Fibroblast of lung (primary cell): Measurements from ENCODE around the gene EEF1AKMT3. TPM values are rescaled to one million over a fixed set of nuclear protein-coding genes. Genes with fewer than 3 reads are reported as not detected.

ENCODE experiments used
- DNase-seq, 2 donors: peaks; one replicate each; pipeline versions ENCODE4 v3.0.0 to v3.0.0-alpha.2; 2010; ENCODE audit warnings: low read depth in 2 of 2
- H2AFZ ChIP-seq: 2 replicates; pipeline ENCODE4 v1.5.1; 2012; ENCODE audit warnings: low read length, control low read depth, inconsistent platforms
- H3K27ac ChIP-seq: 2 replicates; pipeline ENCODE4 v1.5.1; 2011; ENCODE audit warnings: low read length, control low read depth; ENCODE audit not compliant: insufficient read depth
- H3K27me3 ChIP-seq: 2 replicates; pipeline ENCODE4 v1.5.1; 2011; ENCODE audit warnings: mild to moderate bottlenecking, low read length; ENCODE audit not compliant: control insufficient read depth, insufficient read depth
- H3K36me3 ChIP-seq: 2 replicates; pipeline ENCODE4 v1.5.1; 2011; ENCODE audit warnings: low read length; ENCODE audit not compliant: control insufficient read depth, insufficient read depth
- H3K4me1 ChIP-seq: 2 replicates; pipeline ENCODE4 v1.5.1; 2011; ENCODE audit warnings: low read length; ENCODE audit not compliant: control insufficient read depth, insufficient read depth; ENCODE audit errors: extremely low read depth
- H3K4me2 ChIP-seq: 2 replicates; pipeline ENCODE4 v1.5.1; 2011; ENCODE audit warnings: low read length, control low read depth; ENCODE audit not compliant: insufficient read depth; ENCODE audit errors: extremely low read depth
- H3K4me3 ChIP-seq, 4 experiments: fragments of 200-600 bp in 1 of 4; sonication (generic) in 1 of 4; replicated peaks in 1 of 4; 2 replicates each; pipeline ENCODE4 v1.5.1; 2011 to 2016; ENCODE audit warnings: low read length in 4 of 4, low read depth in 3 of 4, mild to moderate bottlenecking in 3 of 4, control low read depth in 2 of 4, inconsistent platforms in 1 of 4, mixed read lengths in 1 of 4; ENCODE audit not compliant: insufficient read depth in 1 of 4; ENCODE audit errors: control extremely low read depth in 1 of 4
- H3K79me2 ChIP-seq: 2 replicates; pipeline ENCODE4 v1.5.1; 2012; ENCODE audit warnings: mild to moderate bottlenecking, low read length, inconsistent platforms; ENCODE audit not compliant: control insufficient read depth, insufficient read depth
- H3K9ac ChIP-seq: 2 replicates; pipeline ENCODE4 v1.5.1; 2011; ENCODE audit warnings: mild to moderate bottlenecking, low read length, control low read depth; ENCODE audit not compliant: insufficient read depth
- H3K9me3 ChIP-seq: 2 replicates; pipeline ENCODE4 v1.5.1; 2012; ENCODE audit warnings: low read depth, low read length; ENCODE audit not compliant: control insufficient read depth, insufficient read depth
- H4K20me1 ChIP-seq: 2 replicates; pipeline ENCODE4 v1.5.1; 2011; ENCODE audit warnings: low read length; ENCODE audit not compliant: control insufficient read depth, insufficient read depth; ENCODE audit errors: extremely low read depth
- CTCF ChIP-seq, 2 donors: IDR thresholded peaks in 1 of 2; conservative IDR thresholded peaks in 1 of 2; 1 replicate in 1 of 2; 2 replicates in 1 of 2; pipeline ENCODE4 v1.5.1; 2011 to 2012; ENCODE audit warnings: low read length in 2 of 2, control low read depth in 1 of 2, inconsistent platforms in 1 of 2, low read depth in 1 of 2, mild to moderate bottlenecking in 1 of 2
- EZH2 ChIP-seq: IDR thresholded peaks from 2 replicates; pipeline ENCODE4 v1.5.1; 2012; ENCODE audit warnings: low read length, control low read depth, mild to moderate bottlenecking; ENCODE audit errors: missing control alignments
- polyA plus RNA-seq, 2 donors: library from polyadenylated mRNA; depleted of rRNA in 1 of 2; stranded (reverse) in 1 of 2; unstranded in 1 of 2; fragments of >200 nt; gene quantifications; 2 replicates each; pipeline ENCODE4 v1.2.1, GENCODE V29; 2011 to 2012; ENCODE audit warnings: missing spikeins in 1 of 2
- total RNA-seq: library from RNA; depleted of rRNA; stranded (reverse); fragments of >200 nt; gene quantifications from 2 replicates; pipeline ENCODE4 v1.2.1, GENCODE V29; 2014

EEF1AKMT3 gene
- total and polyA plus RNA-seq, 2 donors (not counting 1 experiment from before 2014, with no cell fraction given): 8.9 to 11.9 TPM

GRCh38 chr12:57732270-57732669 is 40.1 kb upstream of the EEF1AKMT3 start:
- peaks cover 3% of the 10 kb centered on the region for H3K36me3 ChIP-seq
- no peaks in the 10 kb centered on the region for H3K9me3 ChIP-seq
- no peak overlapping the region for H3K4me2 ChIP-seq
- H3K9ac ChIP-seq: no peak overlapping the region
- H3K27me3 ChIP-seq: peaks cover 47% of the 10 kb centered on the region
- no peak overlapping the region for H3K27ac ChIP-seq
- H3K4me1 ChIP-seq: peaks cover 4% of the 10 kb centered on the region
- no peak for TF ChIP-seq CTCF (conservative IDR thresholded peaks at IDR 0.05 in 1 of 2, IDR thresholded peaks at IDR 0.05 in 1 of 2; ENCODE audit: low read depth in 1 of 2, low read length in 2 of 2)
- TF ChIP-seq EZH2: no peak
- H3K4me3 ChIP-seq: no peak overlapping the region
- H2AFZ ChIP-seq: no peak overlapping the region
- H4K20me1 ChIP-seq: no peaks in the 10 kb centered on the region
- DNase-seq: no peak
- H3K79me2 ChIP-seq: no peaks in the 10 kb centered on the region

- DNase-seq: no peak
- H3K27ac ChIP-seq: no peak overlapping the region
- H3K36me3 ChIP-seq: no peaks in the 10 kb centered on the region
- H2AFZ ChIP-seq: no peak overlapping the region
- no peak overlapping the region for H3K4me2 ChIP-seq
- no peak overlapping the region for H3K9ac ChIP-seq
- H4K20me1 ChIP-seq: no peaks in the 10 kb centered on the region
- no peaks in the 10 kb centered on the region for H3K79me2 ChIP-seq
- H3K27me3 ChIP-seq: peaks cover 53% of the 10 kb centered on the region
- no peak overlapping the region for H3K4me3 ChIP-seq
- peaks cover 3% of the 10 kb centered on the region for H3K4me1 ChIP-seq
- TF ChIP-seq EZH2 (no peak), CTCF (conservative IDR thresholded peaks at IDR 0.05 in 1 of 2, IDR thresholded peaks at IDR 0.05 in 1 of 2; ENCODE audit: low read depth in 1 of 2, low read length in 2 of 2) (no peak)
- no peaks in the 10 kb centered on the region for H3K9me3 ChIP-seq
Measured at GRCh38 chr12:57732726-57733593, 39.5 kb upstream of the EEF1AKMT3 start.

- Histone ChIP-seq H3K4me2 (no peak overlapping the region), H4K20me1 (no peaks in the 10 kb centered on the region), H2AFZ (no peak overlapping the region), H3K36me3 (no peaks in the 10 kb centered on the region), H3K4me3 (no peak overlapping the region), H3K9me3 (no peaks in the 10 kb centered on the region), H3K27ac (no peak overlapping the region), H3K4me1 (peaks cover 3% of the 10 kb centered on the region), H3K9ac (no peak overlapping the region), H3K79me2 (no peaks in the 10 kb centered on the region), H3K27me3 (peaks cover 54% of the 10 kb centered on the region)
- TF ChIP-seq EZH2 (no peak), CTCF (conservative IDR thresholded peaks at IDR 0.05 in 1 of 2, IDR thresholded peaks at IDR 0.05 in 1 of 2; ENCODE audit: low read depth in 1 of 2, low read length in 2 of 2) (no peak)
- DNase-seq: no peak
Measured at GRCh38 chr12:57733928-57734327, 38.5 kb upstream of the EEF1AKMT3 start.
